WTC11 (cell line): ENCODE data around the gene ADARB2.

Experiments
- ATF1 ChIP-seq: sonication (generic); formaldehyde crosslinking; IDR thresholded peaks from 2 replicates; pipeline ENCODE4 v1.8.1; 2023; ENCODE audit warnings: mild to moderate bottlenecking, moderate library complexity, missing genetic modification reagents
- CBFB ChIP-seq: sonication (generic); formaldehyde crosslinking; IDR thresholded peaks from 2 replicates; pipeline ENCODE4 v1.8.1; 2022; ENCODE audit warnings: mild to moderate bottlenecking, low read depth, missing genetic modification reagents
- NR2C2 ChIP-seq: sonication (generic); formaldehyde crosslinking; IDR thresholded peaks from 2 replicates; pipeline ENCODE4 v1.8.0; 2022; ENCODE audit warnings: mild to moderate bottlenecking, missing genetic modification reagents
- OVOL2 ChIP-seq: fragments of 250-450 bp; sonication (Bioruptor Pico); IDR thresholded peaks from 2 replicates; pipeline ENCODE4 v1.9.0; 2021; ENCODE audit warnings: mild to moderate bottlenecking, borderline replicate concordance
- SP1 ChIP-seq: sonication (generic); formaldehyde crosslinking; conservative IDR thresholded peaks from 2 replicates; pipeline ENCODE4 v1.8.1; 2022; ENCODE audit warnings: missing genetic modification reagents
- ZBTB21 ChIP-seq: sonication (generic); formaldehyde crosslinking; IDR thresholded peaks from 2 replicates; pipeline ENCODE4 v1.8.1; 2023; ENCODE audit warnings: mild to moderate bottlenecking, missing genetic modification reagents, borderline replicate concordance
- TF ChIP-seq, protein P1 (sequence below): sonication (generic); formaldehyde crosslinking; IDR thresholded peaks from 2 replicates; pipeline ENCODE4 v1.8.0; 2023; ENCODE audit warnings: missing genetic modification reagents
- TF ChIP-seq, protein P2 (sequence below): fragments of 200-600 bp; IDR thresholded peaks from 2 replicates; pipeline ENCODE4 v1.8.0; 2022; ENCODE audit warnings: antibody characterized with exemption
- TF ChIP-seq, protein P3 (sequence below): sonication (generic); formaldehyde crosslinking; IDR thresholded peaks from 2 replicates; pipeline ENCODE4 v1.8.0; 2022; ENCODE audit warnings: mild to moderate bottlenecking, missing genetic modification reagents
- TF ChIP-seq, protein P4 (sequence below): sonication (generic); formaldehyde crosslinking; IDR thresholded peaks from 2 replicates; pipeline ENCODE4 v1.8.1; 2023; ENCODE audit warnings: mild to moderate bottlenecking, missing genetic modification reagents, borderline replicate concordance

DNA sequence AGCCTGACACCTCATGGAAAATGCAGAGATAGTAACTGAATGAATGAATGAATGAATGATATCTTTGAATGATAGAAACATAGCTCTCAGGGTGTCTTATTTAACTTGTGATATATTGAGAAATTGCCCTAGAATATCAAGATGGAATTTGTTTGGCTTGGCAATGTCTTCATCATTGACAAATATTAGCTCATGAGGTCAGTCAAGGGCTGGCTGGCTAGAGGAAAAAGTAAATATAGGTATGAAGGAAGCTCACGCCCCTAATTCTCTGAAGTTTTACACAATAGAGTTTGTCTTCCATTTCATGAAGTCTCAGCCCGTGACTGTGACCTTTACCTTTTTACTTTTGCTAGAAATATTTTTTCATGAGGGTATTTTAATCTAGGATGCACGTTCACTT is 305.2 kb downstream of the ADARB2 start:
- no peak for TF ChIP-seq CBFB (CRISPR knock-in tag)
- TF ChIP-seq, protein P1, sequence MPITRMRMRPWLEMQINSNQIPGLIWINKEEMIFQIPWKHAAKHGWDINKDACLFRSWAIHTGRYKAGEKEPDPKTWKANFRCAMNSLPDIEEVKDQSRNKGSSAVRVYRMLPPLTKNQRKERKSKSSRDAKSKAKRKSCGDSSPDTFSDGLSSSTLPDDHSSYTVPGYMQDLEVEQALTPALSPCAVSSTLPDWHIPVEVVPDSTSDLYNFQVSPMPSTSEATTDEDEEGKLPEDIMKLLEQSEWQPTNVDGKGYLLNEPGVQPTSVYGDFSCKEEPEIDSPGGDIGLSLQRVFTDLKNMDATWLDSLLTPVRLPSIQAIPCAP (CRISPR knock-in tag): no peak
- TF ChIP-seq ATF1: no peak
- TF ChIP-seq, protein P2, sequence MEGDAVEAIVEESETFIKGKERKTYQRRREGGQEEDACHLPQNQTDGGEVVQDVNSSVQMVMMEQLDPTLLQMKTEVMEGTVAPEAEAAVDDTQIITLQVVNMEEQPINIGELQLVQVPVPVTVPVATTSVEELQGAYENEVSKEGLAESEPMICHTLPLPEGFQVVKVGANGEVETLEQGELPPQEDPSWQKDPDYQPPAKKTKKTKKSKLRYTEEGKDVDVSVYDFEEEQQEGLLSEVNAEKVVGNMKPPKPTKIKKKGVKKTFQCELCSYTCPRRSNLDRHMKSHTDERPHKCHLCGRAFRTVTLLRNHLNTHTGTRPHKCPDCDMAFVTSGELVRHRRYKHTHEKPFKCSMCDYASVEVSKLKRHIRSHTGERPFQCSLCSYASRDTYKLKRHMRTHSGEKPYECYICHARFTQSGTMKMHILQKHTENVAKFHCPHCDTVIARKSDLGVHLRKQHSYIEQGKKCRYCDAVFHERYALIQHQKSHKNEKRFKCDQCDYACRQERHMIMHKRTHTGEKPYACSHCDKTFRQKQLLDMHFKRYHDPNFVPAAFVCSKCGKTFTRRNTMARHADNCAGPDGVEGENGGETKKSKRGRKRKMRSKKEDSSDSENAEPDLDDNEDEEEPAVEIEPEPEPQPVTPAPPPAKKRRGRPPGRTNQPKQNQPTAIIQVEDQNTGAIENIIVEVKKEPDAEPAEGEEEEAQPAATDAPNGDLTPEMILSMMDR: no peak
- no peak for TF ChIP-seq ZBTB21 (CRISPR knock-in tag)
- TF ChIP-seq NR2C2 (CRISPR knock-in tag): no peak
- no peak for TF ChIP-seq SP1
- TF ChIP-seq, protein P3, sequence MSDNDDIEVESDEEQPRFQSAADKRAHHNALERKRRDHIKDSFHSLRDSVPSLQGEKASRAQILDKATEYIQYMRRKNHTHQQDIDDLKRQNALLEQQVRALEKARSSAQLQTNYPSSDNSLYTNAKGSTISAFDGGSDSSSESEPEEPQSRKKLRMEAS (CRISPR knock-in tag): no peak
- TF ChIP-seq, protein P4, sequence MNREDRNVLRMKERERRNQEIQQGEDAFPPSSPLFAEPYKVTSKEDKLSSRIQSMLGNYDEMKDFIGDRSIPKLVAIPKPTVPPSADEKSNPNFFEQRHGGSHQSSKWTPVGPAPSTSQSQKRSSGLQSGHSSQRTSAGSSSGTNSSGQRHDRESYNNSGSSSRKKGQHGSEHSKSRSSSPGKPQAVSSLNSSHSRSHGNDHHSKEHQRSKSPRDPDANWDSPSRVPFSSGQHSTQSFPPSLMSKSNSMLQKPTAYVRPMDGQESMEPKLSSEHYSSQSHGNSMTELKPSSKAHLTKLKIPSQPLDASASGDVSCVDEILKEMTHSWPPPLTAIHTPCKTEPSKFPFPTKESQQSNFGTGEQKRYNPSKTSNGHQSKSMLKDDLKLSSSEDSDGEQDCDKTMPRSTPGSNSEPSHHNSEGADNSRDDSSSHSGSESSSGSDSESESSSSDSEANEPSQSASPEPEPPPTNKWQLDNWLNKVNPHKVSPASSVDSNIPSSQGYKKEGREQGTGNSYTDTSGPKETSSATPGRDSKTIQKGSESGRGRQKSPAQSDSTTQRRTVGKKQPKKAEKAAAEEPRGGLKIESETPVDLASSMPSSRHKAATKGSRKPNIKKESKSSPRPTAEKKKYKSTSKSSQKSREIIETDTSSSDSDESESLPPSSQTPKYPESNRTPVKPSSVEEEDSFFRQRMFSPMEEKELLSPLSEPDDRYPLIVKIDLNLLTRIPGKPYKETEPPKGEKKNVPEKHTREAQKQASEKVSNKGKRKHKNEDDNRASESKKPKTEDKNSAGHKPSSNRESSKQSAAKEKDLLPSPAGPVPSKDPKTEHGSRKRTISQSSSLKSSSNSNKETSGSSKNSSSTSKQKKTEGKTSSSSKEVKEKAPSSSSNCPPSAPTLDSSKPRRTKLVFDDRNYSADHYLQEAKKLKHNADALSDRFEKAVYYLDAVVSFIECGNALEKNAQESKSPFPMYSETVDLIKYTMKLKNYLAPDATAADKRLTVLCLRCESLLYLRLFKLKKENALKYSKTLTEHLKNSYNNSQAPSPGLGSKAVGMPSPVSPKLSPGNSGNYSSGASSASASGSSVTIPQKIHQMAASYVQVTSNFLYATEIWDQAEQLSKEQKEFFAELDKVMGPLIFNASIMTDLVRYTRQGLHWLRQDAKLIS (CRISPR knock-in tag): no peak
- TF ChIP-seq OVOL2: no peak
